IMR-90 (cell line): ENCODE measurements around the gene TCF7. TPM values are rescaled to one million over a fixed set of nuclear protein-coding genes. Genes with fewer than 3 reads are reported as not detected.
A peak's percentile ranks its signal among the peaks of the same experiment; 100 is the strongest.

ENCODE experiments used
- ATAC-seq: fragments of 200-7000 bp; cut with Tn5 transposase; 2 replicates; pipeline ENCODE4 v1.9.1; 2020; ENCODE audit warnings: low read depth, mild to moderate bottlenecking, moderate library complexity
- BruUV-seq: library from RNA; stranded (reverse); fragments of 400-500 nt; replicated peaks from 2 replicates; lab custom pipeline; 2021; lab: Mats Ljungman, UMichigan
- CTCF ChIA-PET: fragments of 300-600 bp; formaldehyde crosslinking; extraction: SDS; loops from one replicate; lab custom pipeline; 2021; ENCODE audit warnings: antibody characterized with exemption; lab: Yijun Ruan, JAX
- POLR2A ChIA-PET: fragments of 300-600 bp; sonication (Branson Sonifier 250); formaldehyde crosslinking; loops from one replicate; lab custom pipeline; 2022; ENCODE audit warnings: antibody characterized with exemption; ENCODE audit not compliant: unreplicated experiment; lab: Charles Lee
- DNase-seq: peaks from one replicate; pipeline ENCODE4 v3.0.0; 2013
- H2AFZ ChIP-seq: replicated peaks from 2 replicates; pipeline ENCODE3; 2013; ENCODE audit warnings: low read length, mild to moderate bottlenecking; ENCODE audit not compliant: poor library complexity
- H2AK5ac ChIP-seq: 2 replicates; pipeline ENCODE4 v1.6.1; 2013; ENCODE audit warnings: low read depth, low read length, inconsistent platforms
- H2AK9ac ChIP-seq: replicated peaks from 2 replicates; pipeline ENCODE3; 2013; ENCODE audit warnings: mild to moderate bottlenecking, low read depth, low read length, moderate library complexity; ENCODE audit not compliant: poor library complexity
- H2BK120ac ChIP-seq: 2 replicates; pipeline ENCODE4 v1.6.1; 2013; ENCODE audit warnings: low read depth, low read length, inconsistent platforms
- H2BK15ac ChIP-seq: 3 replicates; pipeline ENCODE4 v1.6.1; 2013; ENCODE audit warnings: low read depth, low read length, inconsistent platforms
- H2BK20ac ChIP-seq: 2 replicates; pipeline ENCODE4 v1.6.1; 2013; ENCODE audit warnings: low read depth, mild to moderate bottlenecking, inconsistent platforms, low read length, moderate library complexity
- H2BK5ac ChIP-seq: 2 replicates; pipeline ENCODE4 v1.6.1; 2013; ENCODE audit warnings: mild to moderate bottlenecking, low read depth, low read length, inconsistent platforms; ENCODE audit not compliant: poor library complexity, severe bottlenecking
- H3K14ac ChIP-seq: replicated peaks from 2 replicates; pipeline ENCODE4 v1.6.1; 2013; ENCODE audit warnings: low read depth, low read length, inconsistent platforms
- H3K18ac ChIP-seq: 2 replicates; pipeline ENCODE4 v1.6.1; 2013; ENCODE audit warnings: low read depth, low read length, control low read depth
- H3K23ac ChIP-seq: 2 replicates; pipeline ENCODE4 v1.6.1; 2013; ENCODE audit warnings: low read depth, low read length, inconsistent platforms
- H3K27ac ChIP-seq: 2 replicates; pipeline ENCODE4 v1.5.1; 2013; ENCODE audit warnings: mild to moderate bottlenecking, control low read depth, low read length; ENCODE audit not compliant: insufficient read depth
- H3K27me3 ChIP-seq: 2 replicates; pipeline ENCODE4 v1.6.1; 2013; ENCODE audit warnings: low read length; ENCODE audit not compliant: control insufficient read depth, insufficient read depth
- H3K36me3 ChIP-seq: 2 replicates; pipeline ENCODE4 v1.6.1; 2013; ENCODE audit warnings: low read length, mixed read lengths; ENCODE audit not compliant: control insufficient read depth, insufficient read depth
- H3K4ac ChIP-seq: 2 replicates; pipeline ENCODE4 v1.6.1; 2013; ENCODE audit warnings: low read depth, low read length, inconsistent platforms
- H3K4me1 ChIP-seq: 2 replicates; pipeline ENCODE4 v1.6.1; 2013; ENCODE audit warnings: low read length, mixed read lengths; ENCODE audit not compliant: control insufficient read depth, insufficient read depth
- H3K4me2 ChIP-seq: 2 replicates; pipeline ENCODE4 v1.6.1; 2013; ENCODE audit warnings: low read depth, mild to moderate bottlenecking, control low read depth, low read length, moderate library complexity
- H3K4me3 ChIP-seq: 2 replicates; pipeline ENCODE4 v1.5.1; 2013; ENCODE audit warnings: low read depth, mild to moderate bottlenecking, control low read depth, low read length, moderate library complexity; ENCODE audit not compliant: insufficient read depth
- H3K56ac ChIP-seq: 2 replicates; pipeline ENCODE4 v1.6.1; 2013; ENCODE audit warnings: low read length, inconsistent platforms; ENCODE audit not compliant: insufficient read depth; ENCODE audit errors: extremely low read depth
- H3K79me1 ChIP-seq, 2 experiments: 2 replicates each; pipeline ENCODE4 v1.6.1; 2013; ENCODE audit warnings: low read length in 2 of 2, inconsistent platforms in 1 of 2, low read depth in 1 of 2
- H3K9ac ChIP-seq: 2 replicates; pipeline ENCODE4 v1.6.1; 2013; ENCODE audit warnings: low read depth, low read length, control low read depth
- H3K9me1 ChIP-seq: 2 replicates; pipeline ENCODE4 v1.6.1; 2013; ENCODE audit warnings: low read length, inconsistent platforms; ENCODE audit not compliant: insufficient read depth
- H3K9me3 ChIP-seq: 2 replicates; pipeline ENCODE4 v1.6.1; 2013; ENCODE audit warnings: low read length; ENCODE audit not compliant: control insufficient read depth, insufficient read depth
- H4K20me1 ChIP-seq: 2 replicates; pipeline ENCODE4 v1.6.1; 2013; ENCODE audit warnings: low read length, inconsistent platforms; ENCODE audit not compliant: insufficient read depth
- H4K5ac ChIP-seq: 2 replicates; pipeline ENCODE4 v1.6.1; 2013; ENCODE audit warnings: mild to moderate bottlenecking, low read depth, low read length, control low read depth
- H4K8ac ChIP-seq, 2 experiments: 2 replicates each; pipeline ENCODE4 v1.6.1; 2013; ENCODE audit warnings: low read depth in 2 of 2, low read length in 2 of 2, control low read depth in 1 of 2, inconsistent platforms in 1 of 2
- H4K91ac ChIP-seq: 2 replicates; pipeline ENCODE4 v1.6.1; 2013; ENCODE audit warnings: low read depth, low read length, inconsistent platforms; ENCODE audit not compliant: insufficient read depth
- BHLHE40 ChIP-seq: fragments of 150-350 bp; IDR thresholded peaks from 2 replicates; pipeline ENCODE4 v1.6.1; 2016; ENCODE audit warnings: mild to moderate bottlenecking, low read depth, low read length
- CEBPB ChIP-seq: IDR thresholded peaks from 2 replicates; pipeline ENCODE4 v1.6.1; 2012; ENCODE audit warnings: low read depth, low read length, improper control_type of control experiment
- CHD1 ChIP-seq: IDR thresholded peaks from 2 replicates; pipeline ENCODE4 v1.6.1; 2012; ENCODE audit warnings: low read depth, low read length, improper control_type of control experiment
- FOS ChIP-seq: fragments of 150-350 bp; IDR thresholded peaks from 2 replicates; pipeline ENCODE4 v1.6.1; 2016; ENCODE audit warnings: low read depth, low read length
- MAFK ChIP-seq: IDR thresholded peaks from 2 replicates; pipeline ENCODE4 v1.6.1; 2012; ENCODE audit warnings: low read depth, low read length, improper control_type of control experiment
- MAZ ChIP-seq: IDR thresholded peaks from 2 replicates; pipeline ENCODE4 v1.6.1; 2012; ENCODE audit warnings: low read depth, mild to moderate bottlenecking, low read length, improper control_type of control experiment, moderate library complexity, borderline replicate concordance
- MXI1 ChIP-seq: IDR thresholded peaks from 2 replicates; pipeline ENCODE4 v1.6.1; 2012; ENCODE audit warnings: low read depth, mild to moderate bottlenecking, low read length, moderate library complexity, borderline replicate concordance
- NFE2L2 ChIP-seq: fragments of 150-350 bp; IDR thresholded peaks from 2 replicates; pipeline ENCODE4 v1.6.1; 2016; ENCODE audit warnings: low read depth, mild to moderate bottlenecking, low read length
- POLR2A ChIP-seq: IDR thresholded peaks from 2 replicates; pipeline ENCODE4 v1.6.1; 2012; ENCODE audit warnings: mild to moderate bottlenecking, low read depth, low read length
- RAD21 ChIP-seq: IDR thresholded peaks from 2 replicates; pipeline ENCODE4 v1.6.1; 2012; ENCODE audit warnings: low read length, improper control_type of control experiment
- RCOR1 ChIP-seq: IDR thresholded peaks from 2 replicates; pipeline ENCODE4 v1.6.1; 2012; ENCODE audit warnings: mild to moderate bottlenecking, low read length, improper control_type of control experiment; ENCODE audit not compliant: insufficient replicate concordance
- RFX5 ChIP-seq: IDR thresholded peaks from 2 replicates; pipeline ENCODE4 v1.8.0; 2012; ENCODE audit warnings: low read depth, mild to moderate bottlenecking, low read length, moderate library complexity
- SMC3 ChIP-seq: fragments of 150-350 bp; IDR thresholded peaks from 2 replicates; pipeline ENCODE4 v1.6.1; 2016; ENCODE audit warnings: low read depth, mild to moderate bottlenecking, antibody characterized with exemption, low read length, moderate library complexity
- WGBS, 2 experiments: methylation state at CpG; one replicate each; pipeline versions ENCODE4 v1.1.5 to v1.1.7; 2013; ENCODE audit warnings: missing lambda C conversion rate in 2 of 2; ENCODE audit not compliant: insufficient read length in 1 of 2; ENCODE audit errors: extremely low coverage in 2 of 2; 5-methylcytosine and 5-hydroxymethylcytosine counted together
- dilution Hi-C: fragments of 300-500 bp; cut with HindIII; formaldehyde crosslinking; loops from one replicate; pipeline ENCODE4 v1.14.3; 2018; ENCODE audit warnings: low sequenced_read_pairs; ENCODE audit not compliant: unreplicated experiment
- in situ Hi-C: fragments of 300-500 bp; cut with MboI; formaldehyde crosslinking; loops from 3 replicates; pipeline ENCODE4 v1.14.3; 2019; ENCODE audit warnings: low sequenced_read_pairs, inconsistent platforms, mixed read lengths
- intact Hi-C: fragments of 100-400 bp; cut with micrococcal nuclease; formaldehyde crosslinking; loops from 2 replicates; pipeline ENCODE4 v1.10.0; 2022
- polyA plus RNA-seq, 3 experiments: library from polyadenylated mRNA; depleted of rRNA; stranded (reverse); fragments of >200 nt; gene quantifications; 2 replicates each; pipeline ENCODE4 v1.2.3, GENCODE V29; 2012; ENCODE audit warnings: low replicate concordance in 1 of 3
- total RNA-seq: library from RNA; depleted of rRNA; stranded (reverse); fragments of >200 nt; gene quantifications from 2 replicates; pipeline ENCODE4 v1.2.3, GENCODE V29; 2012
- TF ChIP-seq, protein P1 (sequence below): fragments of 150-350 bp; IDR thresholded peaks from 2 replicates; pipeline ENCODE4 v1.6.1; 2017; ENCODE audit warnings: mild to moderate bottlenecking, antibody characterized with exemption, low read length, low read depth
- TF ChIP-seq, protein P2 (sequence below): fragments of 150-350 bp; IDR thresholded peaks from 2 replicates; pipeline ENCODE4 v1.6.1; 2016; ENCODE audit warnings: low read depth, mild to moderate bottlenecking, low read length, moderate library complexity, borderline replicate concordance
- TF ChIP-seq, protein P3 (sequence below): conservative IDR thresholded peaks from 2 replicates; pipeline ENCODE4 v1.5.1; 2012; ENCODE audit warnings: mild to moderate bottlenecking, low read depth, low read length, improper control_type of control experiment

The TCF7 gene
- total and polyA plus RNA-seq, 2 of the 4 experiments (the other 2 are of a cell fraction) = 1.3 to 3.4 TPM

DNA sequence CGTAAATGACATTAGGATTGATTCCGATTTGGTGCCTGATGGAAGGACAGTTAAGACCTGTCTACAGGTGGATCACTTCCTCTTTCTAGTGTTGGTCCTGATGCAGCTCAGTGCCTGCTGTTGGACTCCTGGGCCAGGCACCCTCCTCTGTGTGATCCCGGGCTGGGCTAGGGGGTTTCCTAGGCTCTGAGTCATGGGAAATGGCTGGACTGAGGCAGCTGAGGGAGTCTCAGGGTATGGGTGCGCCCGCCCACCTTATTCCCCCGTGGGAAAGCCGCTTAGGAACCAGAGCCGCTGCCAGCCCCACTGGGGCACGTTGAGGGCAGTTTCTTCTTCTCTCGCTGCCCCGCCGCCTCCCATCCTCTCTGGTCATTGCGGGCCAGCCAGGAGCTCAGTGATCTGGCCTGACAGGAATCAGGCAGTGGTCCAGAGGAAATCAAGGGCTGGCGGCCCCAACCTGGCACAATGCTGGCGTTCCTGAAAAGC is 12.9 kb downstream of the TCF7 start:
- Histone ChIP-seq H3K9me1 (peaks cover 34% of the 10 kb centered on the region), H3K56ac (no peak overlapping the region), H3K79me1 (peaks cover 5 to 58% of the 10 kb centered on the region in 2 experiments), H2AFZ (no peak overlapping the region), H3K4me3 (no peak overlapping the region), H2BK5ac (no peak overlapping the region), H3K27me3 (no peaks in the 10 kb centered on the region), H3K4me2 (no peak overlapping the region), H4K20me1 (peaks cover 32% of the 10 kb centered on the region), H3K9me3 (no peaks in the 10 kb centered on the region), H3K9ac (no peak overlapping the region), H3K18ac (no peak overlapping the region), H2BK15ac (no peak overlapping the region), H2BK20ac (no peak overlapping the region), H4K5ac (no peak overlapping the region), H3K36me3 (peaks cover 24% of the 10 kb centered on the region), H2AK5ac (no peak overlapping the region), H3K23ac (no peak overlapping the region), H2BK120ac (no peak overlapping the region), H3K27ac (no peak overlapping the region), H3K4ac (no peak overlapping the region), H2AK9ac (no peak overlapping the region), H3K14ac (no peak overlapping the region), H4K8ac (no peak overlapping the region), H3K4me1 (peaks cover 14% of the 10 kb centered on the region), H4K91ac (no peak overlapping the region)
- in situ Hi-C loops = no loop called here
- DNase-seq (peak; percentile 58), ATAC-seq (no peak)
- no TSS peak for BruUV-seq
- TF ChIP-seq FOS (no peak), NFE2L2 (no peak), MAZ (no peak), POLR2A (no peak), RAD21 (no peak), RCOR1 (no peak), BHLHE40 (no peak), RFX5 (no peak), MAFK (no peak), SMC3 (no peak), MXI1 (no peak), CHD1 (no peak), CEBPB (no peak)
- TF ChIP-seq, protein P1, sequence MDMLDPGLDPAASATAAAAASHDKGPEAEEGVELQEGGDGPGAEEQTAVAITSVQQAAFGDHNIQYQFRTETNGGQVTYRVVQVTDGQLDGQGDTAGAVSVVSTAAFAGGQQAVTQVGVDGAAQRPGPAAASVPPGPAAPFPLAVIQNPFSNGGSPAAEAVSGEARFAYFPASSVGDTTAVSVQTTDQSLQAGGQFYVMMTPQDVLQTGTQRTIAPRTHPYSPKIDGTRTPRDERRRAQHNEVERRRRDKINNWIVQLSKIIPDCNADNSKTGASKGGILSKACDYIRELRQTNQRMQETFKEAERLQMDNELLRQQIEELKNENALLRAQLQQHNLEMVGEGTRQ = no peak
- TF ChIP-seq, protein P2, sequence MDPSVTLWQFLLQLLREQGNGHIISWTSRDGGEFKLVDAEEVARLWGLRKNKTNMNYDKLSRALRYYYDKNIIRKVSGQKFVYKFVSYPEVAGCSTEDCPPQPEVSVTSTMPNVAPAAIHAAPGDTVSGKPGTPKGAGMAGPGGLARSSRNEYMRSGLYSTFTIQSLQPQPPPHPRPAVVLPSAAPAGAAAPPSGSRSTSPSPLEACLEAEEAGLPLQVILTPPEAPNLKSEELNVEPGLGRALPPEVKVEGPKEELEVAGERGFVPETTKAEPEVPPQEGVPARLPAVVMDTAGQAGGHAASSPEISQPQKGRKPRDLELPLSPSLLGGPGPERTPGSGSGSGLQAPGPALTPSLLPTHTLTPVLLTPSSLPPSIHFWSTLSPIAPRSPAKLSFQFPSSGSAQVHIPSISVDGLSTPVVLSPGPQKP = no peak
- TF ChIP-seq, protein P3, sequence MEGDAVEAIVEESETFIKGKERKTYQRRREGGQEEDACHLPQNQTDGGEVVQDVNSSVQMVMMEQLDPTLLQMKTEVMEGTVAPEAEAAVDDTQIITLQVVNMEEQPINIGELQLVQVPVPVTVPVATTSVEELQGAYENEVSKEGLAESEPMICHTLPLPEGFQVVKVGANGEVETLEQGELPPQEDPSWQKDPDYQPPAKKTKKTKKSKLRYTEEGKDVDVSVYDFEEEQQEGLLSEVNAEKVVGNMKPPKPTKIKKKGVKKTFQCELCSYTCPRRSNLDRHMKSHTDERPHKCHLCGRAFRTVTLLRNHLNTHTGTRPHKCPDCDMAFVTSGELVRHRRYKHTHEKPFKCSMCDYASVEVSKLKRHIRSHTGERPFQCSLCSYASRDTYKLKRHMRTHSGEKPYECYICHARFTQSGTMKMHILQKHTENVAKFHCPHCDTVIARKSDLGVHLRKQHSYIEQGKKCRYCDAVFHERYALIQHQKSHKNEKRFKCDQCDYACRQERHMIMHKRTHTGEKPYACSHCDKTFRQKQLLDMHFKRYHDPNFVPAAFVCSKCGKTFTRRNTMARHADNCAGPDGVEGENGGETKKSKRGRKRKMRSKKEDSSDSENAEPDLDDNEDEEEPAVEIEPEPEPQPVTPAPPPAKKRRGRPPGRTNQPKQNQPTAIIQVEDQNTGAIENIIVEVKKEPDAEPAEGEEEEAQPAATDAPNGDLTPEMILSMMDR = no peak
- CTCF ChIA-PET = interaction anchor here (0.8 kb wide), 1 partner anchor 88 kb away, joined by 3 read pairs; no protein-coding TSS in a partner anchor
- intact Hi-C loops = no loop called here
- dilution Hi-C loops = no loop called here
- POLR2A ChIA-PET = no interaction called here
- WGBS, 2 experiments = 87% methylated on average over 6 of the region's 15 CpGs; no CpG with 5 or more reads in 1 of the 2 experiments
